HepG2 (cell line): ENCODE measurements around the gene RAC3. TPM values are rescaled to one million over a fixed set of nuclear protein-coding genes. Genes with fewer than 3 reads are reported as not detected.
A peak's percentile ranks its signal among the peaks of the same experiment; 100 is the strongest.

Experiments used
- CHD2 ChIP-seq: IDR thresholded peaks from 2 replicates; pipeline ENCODE4 v1.6.1; 2011; ENCODE audit warnings: low read depth, low read length, improper control_type of control experiment
- GATAD2A ChIP-seq: IDR thresholded peaks from 2 replicates; pipeline ENCODE4 v1.6.1; 2016
- KAT2B ChIP-seq: fragments of 150-350 bp; IDR thresholded peaks from 2 replicates; pipeline ENCODE4 v1.6.1; 2014; ENCODE audit warnings: low read depth, low read length, borderline replicate concordance
- MAZ ChIP-seq, 2 experiments: sonication (generic) in 1 of 2; formaldehyde crosslinking in 1 of 2; IDR thresholded peaks; 2 replicates each; pipeline versions ENCODE4 v1.5.0 to v1.6.1; 2012 to 2020; ENCODE audit warnings: low read depth in 2 of 2, mild to moderate bottlenecking in 2 of 2, borderline replicate concordance in 1 of 2, improper control_type of control experiment in 1 of 2, low read length in 1 of 2, missing genetic modification reagents in 1 of 2, moderate library complexity in 1 of 2
- MTA1 ChIP-seq: sonication (generic); formaldehyde crosslinking; IDR thresholded peaks from 2 replicates; pipeline ENCODE4 v1.4.0; 2020; ENCODE audit warnings: missing genetic modification reagents, mild to moderate bottlenecking, borderline replicate concordance
- SRSF9 ChIP-seq: fragments of 200-400 bp; formaldehyde crosslinking; IDR thresholded peaks from 2 replicates; pipeline ENCODE4 v1.6.1; 2018; ENCODE audit warnings: borderline replicate concordance, mild to moderate bottlenecking, low read depth, low read length; ENCODE audit not compliant: insufficient read depth, poor library complexity, severe bottlenecking
- SSRP1 ChIP-seq: IDR thresholded peaks from 2 replicates; pipeline ENCODE4 v1.6.1; 2016; ENCODE audit warnings: control low read depth
- TAF15 ChIP-seq: fragments of 200-400 bp; formaldehyde crosslinking; IDR thresholded peaks from one replicate; pipeline ENCODE4 v1.6.1; 2018; ENCODE audit warnings: mild to moderate bottlenecking, low read depth, low read length; ENCODE audit not compliant: poor library complexity, severe bottlenecking
- ZFP36 ChIP-seq: fragments of 150-350 bp; IDR thresholded peaks from 2 replicates; pipeline ENCODE4 v1.6.1; 2018; ENCODE audit warnings: borderline replicate concordance, low read length, low read depth; ENCODE audit not compliant: partially characterized antibody
- ZFP36L2 ChIP-seq: sonication (generic); formaldehyde crosslinking; IDR thresholded peaks from 2 replicates; pipeline ENCODE4 v1.4.0; 2020; ENCODE audit warnings: missing genetic modification reagents
- ZNF598 ChIP-seq: sonication (generic); formaldehyde crosslinking; IDR thresholded peaks from 2 replicates; pipeline ENCODE4 v1.5.1; 2020; ENCODE audit warnings: mild to moderate bottlenecking, missing genetic modification reagents, borderline replicate concordance
- ZNF652 ChIP-seq: IDR thresholded peaks from 2 replicates; pipeline ENCODE4 v1.6.1; 2016; ENCODE audit warnings: low read depth, borderline replicate concordance
- ZNF703 ChIP-seq: sonication (generic); formaldehyde crosslinking; IDR thresholded peaks from 2 replicates; pipeline ENCODE4 v1.5.1; 2020; ENCODE audit warnings: missing genetic modification reagents, mild to moderate bottlenecking, moderate library complexity, borderline replicate concordance
- ZNF746 ChIP-seq: sonication (generic); formaldehyde crosslinking; IDR thresholded peaks from 2 replicates; pipeline ENCODE4 v1.8.0; 2022; ENCODE audit warnings: mild to moderate bottlenecking, missing genetic modification reagents
- ZNF772 ChIP-seq: sonication (generic); formaldehyde crosslinking; IDR thresholded peaks from 2 replicates; pipeline ENCODE4 v1.5.0; 2020; ENCODE audit warnings: mild to moderate bottlenecking, missing genetic modification reagents
- polyA plus RNA-seq, 8 experiments: library from polyadenylated mRNA; depleted of rRNA in 3 of 8; stranded (reverse) in 7 of 8; unstranded in 1 of 8; fragments of >200 nt; fragmentation: Illumina TruSeq in 4 of 8; extraction: Trizol in 4 of 8; gene quantifications; 2 replicates each; pipeline versions ENCODE4 v1.2.1 to v1.2.3, GENCODE V29; 2011 to 2016; ENCODE audit warnings: low read depth in 4 of 8, missing spikeins in 1 of 8, mixed read lengths in 1 of 8; ENCODE audit not compliant: insufficient read depth in 1 of 8
- total RNA-seq, 5 experiments: library from RNA; depleted of rRNA; stranded (reverse); fragments of >200 nt; fragmentation: Illumina TruSeq; extraction: Trizol; gene quantifications; 2 replicates each; pipeline ENCODE4 v1.2.3, GENCODE V29; 2016; ENCODE audit warnings: low read depth in 1 of 5
- TF ChIP-seq, protein P1 (sequence below): sonication (generic); formaldehyde crosslinking; IDR thresholded peaks from 2 replicates; pipeline ENCODE4 v1.4.0; 2020; ENCODE audit warnings: mild to moderate bottlenecking, missing genetic modification reagents
- TF ChIP-seq, protein P2 (sequence below): sonication (generic); formaldehyde crosslinking; IDR thresholded peaks from 2 replicates; pipeline ENCODE4 v1.4.0; 2020; ENCODE audit warnings: missing genetic modification reagents; ENCODE audit errors: not compliant biosample characterization
- TF ChIP-seq, protein P3 (sequence below): sonication (generic); formaldehyde crosslinking; IDR thresholded peaks from one replicate; pipeline ENCODE4 v1.5.1; 2020; ENCODE audit warnings: mild to moderate bottlenecking, missing genetic modification reagents; ENCODE audit errors: not compliant biosample characterization

The RAC3 gene
- total and polyA plus RNA-seq, 2 of the 13 experiments (the other 11 are each of a cell fraction or from before 2014, with no cell fraction given): 10.5 to 21.3 TPM

DNA sequence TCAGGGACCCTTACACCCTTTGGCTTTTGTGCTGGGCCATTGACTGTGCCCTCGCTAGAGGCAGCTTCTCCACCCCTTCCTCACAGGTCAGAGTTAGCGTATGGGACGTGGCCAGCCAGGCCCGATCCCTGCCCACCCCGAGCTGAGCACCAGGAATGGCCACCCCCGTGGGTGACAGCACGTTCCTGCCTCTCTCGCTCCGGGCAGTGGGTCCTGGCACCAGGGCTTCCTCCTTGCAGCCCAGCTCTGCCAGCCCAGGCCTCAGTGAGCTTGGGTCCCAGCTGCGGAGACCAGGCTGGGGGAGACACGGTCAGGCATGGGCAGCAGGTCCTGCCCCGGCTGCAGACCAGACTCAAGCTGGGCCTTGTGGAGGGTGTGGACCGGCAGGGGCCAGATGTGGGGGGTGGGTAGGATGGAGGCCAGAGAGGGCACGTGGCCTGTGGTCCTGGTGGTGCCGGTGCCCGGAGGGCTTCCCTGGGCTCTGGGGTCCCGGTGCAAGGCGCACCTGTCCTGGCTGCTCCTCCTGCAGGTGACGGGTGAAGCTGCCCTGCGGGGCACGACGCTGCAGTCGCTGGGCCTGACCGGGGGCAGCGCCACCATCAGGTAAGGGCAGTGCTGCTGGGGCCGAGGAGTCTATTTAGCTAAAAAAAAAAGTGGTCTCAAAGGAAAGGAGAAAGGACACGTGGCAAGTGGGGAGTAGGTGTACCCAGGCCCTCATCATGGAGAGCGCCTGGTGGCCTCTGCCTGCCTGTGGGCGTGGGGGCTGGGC, 35.8 kb upstream of the RAC3 start (continued):
- TF ChIP-seq, protein P1, sequence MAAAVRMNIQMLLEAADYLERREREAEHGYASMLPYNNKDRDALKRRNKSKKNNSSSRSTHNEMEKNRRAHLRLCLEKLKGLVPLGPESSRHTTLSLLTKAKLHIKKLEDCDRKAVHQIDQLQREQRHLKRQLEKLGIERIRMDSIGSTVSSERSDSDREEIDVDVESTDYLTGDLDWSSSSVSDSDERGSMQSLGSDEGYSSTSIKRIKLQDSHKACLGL (CRISPR knock-in tag): peak; percentile 86
- peak; percentile 56; the same call in 1 of the 2 replicates for TF ChIP-seq CHD2
- TF ChIP-seq ZNF746 (CRISPR knock-in tag): 0 out of 2 replicates have a peak, but pooled peaks have one; percentile 1
- TF ChIP-seq, protein P2, sequence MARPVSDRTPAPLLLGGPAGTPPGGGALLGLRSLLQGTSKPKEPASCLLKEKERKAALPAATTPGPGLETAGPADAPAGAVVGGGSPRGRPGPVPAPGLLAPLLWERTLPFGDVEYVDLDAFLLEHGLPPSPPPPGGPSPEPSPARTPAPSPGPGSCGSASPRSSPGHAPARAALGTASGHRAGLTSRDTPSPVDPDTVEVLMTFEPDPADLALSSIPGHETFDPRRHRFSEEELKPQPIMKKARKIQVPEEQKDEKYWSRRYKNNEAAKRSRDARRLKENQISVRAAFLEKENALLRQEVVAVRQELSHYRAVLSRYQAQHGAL: peak; percentile 6
- TF ChIP-seq ZNF703 (CRISPR knock-in tag): no peak
- 0 out of 2 replicates have a peak, but pooled peaks have one; percentile 14 for TF ChIP-seq MAZ (IDR thresholded peaks at IDR 0.05; ENCODE audit: borderline replicate concordance, low read depth, low read length)
- TF ChIP-seq MAZ (CRISPR knock-in tag; IDR thresholded peaks at IDR 0.05; ENCODE audit: low read depth): no peak; the same call in 1 of the 2 replicates
- peak; percentile 94; the same call in 1 of the 2 replicates for TF ChIP-seq ZNF598
- peak; percentile 86 for TF ChIP-seq TAF15
- peak; percentile 54 for TF ChIP-seq GATAD2A (CRISPR knock-in tag)
- 0 out of 2 replicates have a peak, but pooled peaks have one; percentile 21 for TF ChIP-seq MTA1 (CRISPR knock-in tag)
- no peak for TF ChIP-seq KAT2B
- no peak for TF ChIP-seq SRSF9
- TF ChIP-seq ZFP36: no peak
- TF ChIP-seq SSRP1 (CRISPR knock-in tag): peak; percentile 97; the same call in 1 of the 2 replicates
- no peak for TF ChIP-seq ZFP36L2 (CRISPR knock-in tag)
- TF ChIP-seq ZNF772: peak; percentile 33; the same call in 1 of the 2 replicates
- peak; percentile 21; the same call in 1 of the 2 replicates for TF ChIP-seq ZNF652 (CRISPR knock-in tag)
- TF ChIP-seq, protein P3, sequence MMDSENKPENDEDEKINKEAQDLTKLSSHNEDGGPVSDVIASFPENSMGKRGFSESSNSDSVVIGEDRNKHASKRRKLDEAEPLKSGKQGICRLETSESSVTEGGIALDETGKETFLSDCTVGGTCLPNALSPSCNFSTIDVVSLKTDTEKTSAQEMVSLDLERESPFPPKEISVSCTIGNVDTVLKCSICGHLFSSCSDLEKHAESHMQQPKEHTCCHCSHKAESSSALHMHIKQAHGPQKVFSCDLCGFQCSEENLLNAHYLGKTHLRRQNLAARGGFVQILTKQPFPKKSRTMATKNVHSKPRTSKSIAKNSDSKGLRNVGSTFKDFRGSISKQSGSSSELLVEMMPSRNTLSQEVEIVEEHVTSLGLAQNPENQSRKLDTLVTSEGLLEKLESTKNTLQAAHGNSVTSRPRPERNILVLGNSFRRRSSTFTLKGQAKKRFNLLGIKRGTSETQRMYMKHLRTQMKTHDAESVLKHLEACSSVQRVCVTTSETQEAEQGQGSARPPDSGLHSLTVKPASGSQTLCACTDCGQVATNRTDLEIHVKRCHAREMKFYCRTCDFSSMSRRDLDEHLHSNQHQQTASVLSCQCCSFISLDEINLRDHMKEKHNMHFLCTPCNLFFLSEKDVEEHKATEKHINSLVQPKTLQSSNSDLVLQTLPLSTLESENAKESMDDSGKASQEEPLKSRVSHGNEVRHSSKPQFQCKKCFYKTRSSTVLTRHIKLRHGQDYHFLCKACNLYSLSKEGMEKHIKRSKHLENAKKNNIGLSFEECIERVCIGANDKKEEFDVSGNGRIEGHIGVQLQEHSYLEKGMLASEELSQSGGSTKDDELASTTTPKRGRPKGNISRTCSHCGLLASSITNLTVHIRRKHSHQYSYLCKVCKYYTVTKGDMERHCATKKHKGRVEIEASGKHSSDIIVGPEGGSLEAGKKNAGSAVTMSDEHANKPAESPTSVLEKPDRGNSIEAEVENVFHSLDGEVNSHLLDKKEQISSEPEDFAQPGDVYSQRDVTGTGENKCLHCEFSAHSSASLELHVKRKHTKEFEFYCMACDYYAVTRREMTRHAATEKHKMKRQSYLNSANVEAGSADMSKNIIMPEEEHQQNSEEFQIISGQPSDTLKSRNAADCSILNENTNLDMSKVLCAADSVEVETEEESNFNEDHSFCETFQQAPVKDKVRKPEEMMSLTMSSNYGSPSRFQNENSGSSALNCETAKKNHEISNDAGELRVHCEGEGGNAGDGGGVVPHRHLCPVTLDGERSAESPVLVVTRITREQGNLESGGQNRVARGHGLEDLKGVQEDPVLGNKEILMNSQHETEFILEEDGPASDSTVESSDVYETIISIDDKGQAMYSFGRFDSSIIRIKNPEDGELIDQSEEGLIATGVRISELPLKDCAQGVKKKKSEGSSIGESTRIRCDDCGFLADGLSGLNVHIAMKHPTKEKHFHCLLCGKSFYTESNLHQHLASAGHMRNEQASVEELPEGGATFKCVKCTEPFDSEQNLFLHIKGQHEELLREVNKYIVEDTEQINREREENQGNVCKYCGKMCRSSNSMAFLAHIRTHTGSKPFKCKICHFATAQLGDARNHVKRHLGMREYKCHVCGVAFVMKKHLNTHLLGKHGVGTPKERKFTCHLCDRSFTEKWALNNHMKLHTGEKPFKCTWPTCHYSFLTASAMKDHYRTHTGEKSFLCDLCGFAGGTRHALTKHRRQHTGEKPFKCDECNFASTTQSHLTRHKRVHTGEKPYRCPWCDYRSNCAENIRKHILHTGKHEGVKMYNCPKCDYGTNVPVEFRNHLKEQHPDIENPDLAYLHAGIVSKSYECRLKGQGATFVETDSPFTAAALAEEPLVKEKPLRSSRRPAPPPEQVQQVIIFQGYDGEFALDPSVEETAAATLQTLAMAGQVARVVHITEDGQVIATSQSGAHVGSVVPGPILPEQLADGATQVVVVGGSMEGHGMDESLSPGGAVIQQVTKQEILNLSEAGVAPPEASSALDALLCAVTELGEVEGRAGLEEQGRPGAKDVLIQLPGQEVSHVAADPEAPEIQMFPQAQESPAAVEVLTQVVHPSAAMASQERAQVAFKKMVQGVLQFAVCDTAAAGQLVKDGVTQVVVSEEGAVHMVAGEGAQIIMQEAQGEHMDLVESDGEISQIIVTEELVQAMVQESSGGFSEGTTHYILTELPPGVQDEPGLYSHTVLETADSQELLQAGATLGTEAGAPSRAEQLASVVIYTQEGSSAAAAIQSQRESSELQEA (CRISPR knock-in tag): peak; percentile 85
